Measurements from ENCODE around the gene RABGEF1.
A peak's percentile ranks its signal among the peaks of the same experiment; 100 is the strongest.
"Not testable (repeated sequence)": the region's sequence is repeated elsewhere in the genome, so short reads cannot be mapped to it uniquely, and the experiment has no call there.

The RABGEF1 gene

GRCh38 chr7:66741710-66742049, 1.1 kb downstream of the RABGEF1 start:
- no peaks in the 10 kb centered on the region for H3K9me3 Mint-ChIP-seq
- peaks cover 9% of the 10 kb centered on the region for H3K36me3 Mint-ChIP-seq
- DNase-seq = no peak
- H3K4me3 Mint-ChIP-seq = peak overlapping the region; percentile 97
- CTCF ChIA-PET = no interaction called here
- H3K4me1 Mint-ChIP-seq = peaks cover 31% of the 10 kb centered on the region
- H3K27ac Mint-ChIP-seq = peak overlapping the region; percentile 99
- H3K27me3 Mint-ChIP-seq = no peaks in the 10 kb centered on the region

GRCh38 chr7:66742298-66742697, 1.8 kb downstream of the RABGEF1 start:
- CTCF ChIA-PET, H3K9me3 Mint-ChIP-seq, H3K27me3 Mint-ChIP-seq, H3K36me3 Mint-ChIP-seq, DNase-seq: not testable (repeated sequence)
- Mint-ChIP-seq H3K27ac (peak overlapping the region; percentile 7), H3K4me1 (peaks cover 31% of the 10 kb centered on the region), H3K4me3 (peak overlapping the region; percentile 19)

- Mint-ChIP-seq H3K36me3 (peaks cover 7% of the 10 kb centered on the region), H3K27ac (no peak overlapping the region), H3K9me3 (no peaks in the 10 kb centered on the region), H3K4me1 (peaks cover 27% of the 10 kb centered on the region), H3K4me3 (no peak overlapping the region), H3K27me3 (no peaks in the 10 kb centered on the region)
- CTCF ChIA-PET = no interaction called here
- DNase-seq = no peak
Observed at GRCh38 chr7:66743920-66744319, 3.4 kb downstream of the RABGEF1 start.

- H3K4me3 Mint-ChIP-seq = no peak overlapping the region
- peaks cover 15% of the 10 kb centered on the region for H3K4me1 Mint-ChIP-seq
- H3K9me3 Mint-ChIP-seq = no peaks in the 10 kb centered on the region
- H3K27ac Mint-ChIP-seq = no peak overlapping the region
- CTCF ChIA-PET = no interaction called here
- H3K27me3 Mint-ChIP-seq = no peaks in the 10 kb centered on the region
- DNase-seq = no peak
- peaks cover 2% of the 10 kb centered on the region for H3K36me3 Mint-ChIP-seq
Observed at GRCh38 chr7:66747385-66747784, 6.9 kb downstream of the RABGEF1 start.

- peaks cover 11% of the 10 kb centered on the region for H3K4me1 Mint-ChIP-seq
- H3K9me3 Mint-ChIP-seq = no peaks in the 10 kb centered on the region
- CTCF ChIA-PET = no interaction called here
- no peak overlapping the region for H3K27ac Mint-ChIP-seq
- H3K36me3 Mint-ChIP-seq = peaks cover 2% of the 10 kb centered on the region
- H3K27me3 Mint-ChIP-seq = no peaks in the 10 kb centered on the region
- no peak for DNase-seq
- H3K4me3 Mint-ChIP-seq = no peak overlapping the region
Observed at GRCh38 chr7:66747881-66748511, 7.5 kb downstream of the RABGEF1 start.

- Mint-ChIP-seq H3K4me1 (peaks cover 6% of the 10 kb centered on the region), H3K9me3 (no peaks in the 10 kb centered on the region), H3K27ac (no peak overlapping the region), H3K4me3 (no peak overlapping the region), H3K27me3 (no peaks in the 10 kb centered on the region), H3K36me3 (peaks cover 2% of the 10 kb centered on the region)
- CTCF ChIA-PET = no interaction called here
- DNase-seq = no peak
Observed at GRCh38 chr7:66748791-66749190, 8.3 kb downstream of the RABGEF1 start.

GRCh38 chr7:66751945-66752344, 11.4 kb downstream of the RABGEF1 start:
- H3K4me3 Mint-ChIP-seq = no peak overlapping the region
- CTCF ChIA-PET = no interaction called here
- no peaks in the 10 kb centered on the region for H3K27me3 Mint-ChIP-seq
- no peaks in the 10 kb centered on the region for H3K36me3 Mint-ChIP-seq
- DNase-seq = no peak
- H3K9me3 Mint-ChIP-seq = no peaks in the 10 kb centered on the region
- no peak overlapping the region for H3K27ac Mint-ChIP-seq
- H3K4me1 Mint-ChIP-seq = peaks cover 6% of the 10 kb centered on the region

- Mint-ChIP-seq H3K4me1 (peaks cover 17% of the 10 kb centered on the region), H3K4me3 (no peak overlapping the region), H3K27ac (no peak overlapping the region), H3K9me3 (no peaks in the 10 kb centered on the region), H3K36me3 (peaks cover 4% of the 10 kb centered on the region), H3K27me3 (no peaks in the 10 kb centered on the region)
- CTCF ChIA-PET = no interaction called here
- DNase-seq = no peak
Observed at GRCh38 chr7:66754541-66754940, 14.0 kb downstream of the RABGEF1 start.

GRCh38 chr7:66755059-66755458, 14.5 kb downstream of the RABGEF1 start:
- H3K9me3 Mint-ChIP-seq, CTCF ChIA-PET, H3K4me3 Mint-ChIP-seq, DNase-seq, H3K36me3 Mint-ChIP-seq, H3K27ac Mint-ChIP-seq, H3K27me3 Mint-ChIP-seq: not testable (repeated sequence)
- peaks cover 14% of the 10 kb centered on the region for H3K4me1 Mint-ChIP-seq

- H3K9me3 Mint-ChIP-seq, H3K27me3 Mint-ChIP-seq, H3K36me3 Mint-ChIP-seq, CTCF ChIA-PET, DNase-seq, H3K4me3 Mint-ChIP-seq, H3K27ac Mint-ChIP-seq: not testable (repeated sequence)
- peaks cover 12% of the 10 kb centered on the region for H3K4me1 Mint-ChIP-seq
Observed at GRCh38 chr7:66756227-66756626, 15.7 kb downstream of the RABGEF1 start.

GRCh38 chr7:66756889-66757288, 16.4 kb downstream of the RABGEF1 start:
- Mint-ChIP-seq H3K36me3 (peaks cover 4% of the 10 kb centered on the region), H3K9me3 (no peaks in the 10 kb centered on the region), H3K27me3 (no peaks in the 10 kb centered on the region), H3K27ac (no peak overlapping the region), H3K4me3 (no peak overlapping the region), H3K4me1 (peaks cover 12% of the 10 kb centered on the region)
- CTCF ChIA-PET = no interaction called here
- DNase-seq = no peak

GRCh38 chr7:66757939-66758338, 17.4 kb downstream of the RABGEF1 start:
- H3K27me3 Mint-ChIP-seq = no peaks in the 10 kb centered on the region
- no peak overlapping the region for H3K27ac Mint-ChIP-seq
- H3K9me3 Mint-ChIP-seq = no peaks in the 10 kb centered on the region
- no peak for DNase-seq
- peaks cover 12% of the 10 kb centered on the region for H3K4me1 Mint-ChIP-seq
- no peak overlapping the region for H3K4me3 Mint-ChIP-seq
- CTCF ChIA-PET = no interaction called here
- peaks cover 7% of the 10 kb centered on the region for H3K36me3 Mint-ChIP-seq

- H3K27me3 Mint-ChIP-seq = no peaks in the 10 kb centered on the region
- CTCF ChIA-PET = no interaction called here
- peaks cover 12% of the 10 kb centered on the region for H3K4me1 Mint-ChIP-seq
- peak overlapping the region; percentile 12 for H3K27ac Mint-ChIP-seq
- no peak overlapping the region for H3K4me3 Mint-ChIP-seq
- no peak for DNase-seq
- peaks cover 8% of the 10 kb centered on the region for H3K9me3 Mint-ChIP-seq
- H3K36me3 Mint-ChIP-seq = peaks cover 12% of the 10 kb centered on the region
Observed at GRCh38 chr7:66758950-66759628, 18.6 kb downstream of the RABGEF1 start.

- DNase-seq, H3K4me3 Mint-ChIP-seq, CTCF ChIA-PET, H3K27ac Mint-ChIP-seq, H3K27me3 Mint-ChIP-seq, H3K9me3 Mint-ChIP-seq: not testable (repeated sequence)
- peaks cover 19% of the 10 kb centered on the region for H3K4me1 Mint-ChIP-seq
- H3K36me3 Mint-ChIP-seq = peaks cover 13% of the 10 kb centered on the region
Observed at GRCh38 chr7:66763183-66763582, 22.6 kb downstream of the RABGEF1 start.

GRCh38 chr7:66763633-66764355, 23.3 kb downstream of the RABGEF1 start:
- DNase-seq, H3K27ac Mint-ChIP-seq, CTCF ChIA-PET, H3K4me3 Mint-ChIP-seq, H3K27me3 Mint-ChIP-seq, H3K9me3 Mint-ChIP-seq: not testable (repeated sequence)
- Mint-ChIP-seq H3K4me1 (peaks cover 17% of the 10 kb centered on the region), H3K36me3 (peaks cover 12% of the 10 kb centered on the region)

All from activated naive CD4-positive, alpha-beta T cell treated with anti-CD3 and anti-CD28 coated beads, Interleukin-2, amount 10 ng/mL, durations not matched to agents 7 days and 5 days (primary cell).